HFFc6 (cell line): Measurements from ENCODE around the gene RASGRP1. TPM values are rescaled to one million over a fixed set of nuclear protein-coding genes. Genes with fewer than 3 reads are reported as not detected.

Experiments
- DNase-seq: peaks from one replicate; pipeline ENCODE4 v3.0.0-alpha.2; 2018
- H3K27ac Mint-ChIP-seq: 2 replicates; pipeline ENCODE4 v1.8.0; 2020; ENCODE audit warnings: mild to moderate bottlenecking, mixed read lengths
- H3K27me3 Mint-ChIP-seq: 2 replicates; pipeline ENCODE4 v1.8.0; 2021; ENCODE audit warnings: mild to moderate bottlenecking, moderate library complexity, mixed read lengths; ENCODE audit not compliant: insufficient read depth
- H3K36me3 Mint-ChIP-seq: 2 replicates; pipeline ENCODE4 v1.8.0; 2021; ENCODE audit warnings: low read depth, mixed read lengths
- H3K4me1 Mint-ChIP-seq: 2 replicates; pipeline ENCODE4 v1.8.0; 2020; ENCODE audit warnings: low read depth, mixed read lengths
- H3K4me3 Mint-ChIP-seq: 2 replicates; pipeline ENCODE4 v1.8.0; 2020; ENCODE audit warnings: mild to moderate bottlenecking, moderate library complexity, mixed read lengths
- H3K9me3 Mint-ChIP-seq: 2 replicates; pipeline ENCODE4 v1.8.0; 2020; ENCODE audit warnings: mild to moderate bottlenecking, mixed read lengths
- total RNA-seq, 6 experiments: library from RNA; stranded (reverse); fragmentation: NEBNext Ultra II Directional; extraction: Animal tissue kit (Norgen Biotek cat#: 25700); gene quantifications; 2 replicates in 1 of 6; 3 replicates in 5 of 6; pipeline ENCODE4 v1.2.3, GENCODE V29; 2021
- TF ChIP-seq, protein P1 (sequence below): fragments of 200-600 bp; sonication (generic); IDR thresholded peaks from 2 replicates; pipeline ENCODE4 v1.5.0; 2021; ENCODE audit warnings: antibody characterized with exemption, mild to moderate bottlenecking

The RASGRP1 gene
- total RNA-seq, 6 experiments from 2014 or later, result 0.14 to 0.59 (median 0.37) TPM

DNA sequence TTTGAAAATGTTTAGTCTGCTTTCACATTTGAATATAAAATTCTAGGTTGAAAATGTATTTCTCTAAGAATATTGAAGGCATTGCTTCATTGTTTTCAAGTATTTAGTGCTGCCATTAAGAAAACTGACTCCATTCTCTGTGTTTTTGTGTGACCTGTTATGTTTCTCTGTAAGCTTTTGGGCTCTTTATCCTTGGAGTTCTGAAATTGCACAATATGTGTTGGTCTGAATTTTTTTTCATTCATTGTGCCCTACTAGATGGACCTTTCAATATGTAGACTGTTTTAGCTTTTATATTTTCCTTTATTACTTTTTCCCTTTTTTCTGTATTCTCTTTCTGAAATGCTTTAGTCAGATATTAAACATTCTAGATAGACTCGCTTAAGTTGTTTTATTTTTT lies 88.5 kb downstream of the RASGRP1 start:
- H3K27me3 Mint-ChIP-seq, result no peaks in the 10 kb centered on the region
- H3K4me3 Mint-ChIP-seq, result no peak overlapping the region
- H3K27ac Mint-ChIP-seq, result no peak overlapping the region
- TF ChIP-seq, protein P1, sequence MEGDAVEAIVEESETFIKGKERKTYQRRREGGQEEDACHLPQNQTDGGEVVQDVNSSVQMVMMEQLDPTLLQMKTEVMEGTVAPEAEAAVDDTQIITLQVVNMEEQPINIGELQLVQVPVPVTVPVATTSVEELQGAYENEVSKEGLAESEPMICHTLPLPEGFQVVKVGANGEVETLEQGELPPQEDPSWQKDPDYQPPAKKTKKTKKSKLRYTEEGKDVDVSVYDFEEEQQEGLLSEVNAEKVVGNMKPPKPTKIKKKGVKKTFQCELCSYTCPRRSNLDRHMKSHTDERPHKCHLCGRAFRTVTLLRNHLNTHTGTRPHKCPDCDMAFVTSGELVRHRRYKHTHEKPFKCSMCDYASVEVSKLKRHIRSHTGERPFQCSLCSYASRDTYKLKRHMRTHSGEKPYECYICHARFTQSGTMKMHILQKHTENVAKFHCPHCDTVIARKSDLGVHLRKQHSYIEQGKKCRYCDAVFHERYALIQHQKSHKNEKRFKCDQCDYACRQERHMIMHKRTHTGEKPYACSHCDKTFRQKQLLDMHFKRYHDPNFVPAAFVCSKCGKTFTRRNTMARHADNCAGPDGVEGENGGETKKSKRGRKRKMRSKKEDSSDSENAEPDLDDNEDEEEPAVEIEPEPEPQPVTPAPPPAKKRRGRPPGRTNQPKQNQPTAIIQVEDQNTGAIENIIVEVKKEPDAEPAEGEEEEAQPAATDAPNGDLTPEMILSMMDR, result no peak
- peaks cover 33% of the 10 kb centered on the region for H3K4me1 Mint-ChIP-seq
- H3K9me3 Mint-ChIP-seq, result no peaks in the 10 kb centered on the region
- no peak for DNase-seq
- peaks cover 16% of the 10 kb centered on the region; the same call in 1 of the 2 replicates for H3K36me3 Mint-ChIP-seq

DNA sequence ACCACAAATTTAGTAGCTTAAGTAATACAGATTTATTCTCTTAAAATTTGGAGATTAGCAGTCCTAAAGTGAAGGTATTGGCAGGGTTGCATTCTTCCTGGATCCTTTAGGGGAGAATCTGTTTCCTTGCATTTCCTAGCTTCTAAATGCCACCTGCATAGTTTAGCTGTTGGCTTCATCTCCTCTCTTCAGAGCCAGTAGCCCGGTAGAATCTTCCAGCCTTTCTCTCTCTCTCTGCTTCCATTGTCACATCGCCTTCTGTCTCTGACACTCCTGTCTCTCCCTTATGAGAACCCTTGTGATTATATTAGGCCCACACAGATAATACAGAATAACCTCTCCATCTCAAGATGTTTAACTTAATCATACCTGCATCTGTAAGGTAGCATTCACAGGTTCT lies 89.3 kb downstream of the RASGRP1 start:
- DNase-seq, result no peak
- Mint-ChIP-seq H3K4me1 (peaks cover 36% of the 10 kb centered on the region), H3K27me3 (no peaks in the 10 kb centered on the region), H3K4me3 (no peak overlapping the region), H3K9me3 (no peaks in the 10 kb centered on the region), H3K27ac (no peak overlapping the region), H3K36me3 (peaks cover 15% of the 10 kb centered on the region; the same call in 1 of the 2 replicates)
- TF ChIP-seq, protein P1, result no peak

DNA sequence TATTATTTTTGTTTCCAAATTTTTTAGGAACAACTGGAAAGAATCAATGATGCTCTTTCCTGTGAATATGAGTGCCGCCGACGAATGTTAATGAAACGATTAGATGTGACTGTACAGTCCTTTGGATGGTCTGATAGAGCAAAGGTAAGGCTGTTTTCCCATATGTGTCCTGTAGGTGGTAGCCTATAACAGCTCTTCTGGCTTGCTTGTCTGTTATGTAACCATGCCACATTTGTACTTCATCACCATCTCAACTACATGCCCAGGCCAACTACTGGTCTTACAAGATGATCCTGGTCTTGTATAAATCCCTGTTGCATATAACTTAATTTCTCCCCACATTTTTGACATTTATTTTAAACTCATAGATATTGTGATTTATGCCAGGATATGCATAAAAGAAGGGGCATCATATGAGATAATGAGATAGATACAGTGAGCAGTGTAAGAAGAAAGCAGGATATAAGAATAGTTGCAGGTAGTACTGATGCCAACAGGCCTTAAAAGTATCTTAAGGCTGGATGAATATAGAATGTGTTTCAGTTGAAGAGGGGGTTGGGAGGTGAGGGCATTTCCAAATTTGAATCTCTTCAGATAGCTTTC lies 90.4 kb downstream of the RASGRP1 start:
- H3K27ac Mint-ChIP-seq, result peak overlapping the region; percentile 20; the same call in 1 of the 2 replicates
- H3K4me3 Mint-ChIP-seq, result no peak overlapping the region
- TF ChIP-seq, protein P1, result peak; percentile 89

DNA sequence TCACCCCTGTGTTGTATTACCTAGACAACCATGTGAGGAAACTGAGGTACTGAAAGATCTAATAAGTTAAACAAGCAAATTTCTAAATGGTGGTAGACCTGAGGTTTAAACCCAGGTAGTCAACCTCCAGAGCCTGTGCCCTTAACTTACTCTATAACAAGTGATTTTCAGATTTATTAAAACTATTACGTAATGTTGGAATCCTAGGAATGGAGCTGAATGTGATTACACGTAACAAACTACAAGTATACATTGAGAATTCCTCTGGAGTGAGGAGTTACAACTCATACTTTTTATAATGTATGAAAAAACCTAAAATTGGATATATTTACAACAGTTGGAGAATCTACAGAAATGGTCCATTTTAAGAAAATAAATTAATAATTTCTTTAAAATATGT lies 92.6 kb downstream of the RASGRP1 start:
- TF ChIP-seq, protein P1, result no peak
- Mint-ChIP-seq H3K36me3 (peaks cover 9% of the 10 kb centered on the region; the same call in 1 of the 2 replicates), H3K4me1 (peaks cover 23% of the 10 kb centered on the region), H3K27ac (no peak overlapping the region), H3K9me3 (no peaks in the 10 kb centered on the region), H3K4me3 (no peak overlapping the region), H3K27me3 (no peaks in the 10 kb centered on the region)
- no peak for DNase-seq

More for the DNA sequence above, 90.4 kb downstream of the RASGRP1 start:
- Mint-ChIP-seq H3K27me3 (no peaks in the 10 kb centered on the region), H3K4me1 (peaks cover 26% of the 10 kb centered on the region), H3K36me3 (peaks cover 15% of the 10 kb centered on the region; the same call in 1 of the 2 replicates), H3K9me3 (no peaks in the 10 kb centered on the region)
- DNase-seq, result peak; percentile 72

DNA sequence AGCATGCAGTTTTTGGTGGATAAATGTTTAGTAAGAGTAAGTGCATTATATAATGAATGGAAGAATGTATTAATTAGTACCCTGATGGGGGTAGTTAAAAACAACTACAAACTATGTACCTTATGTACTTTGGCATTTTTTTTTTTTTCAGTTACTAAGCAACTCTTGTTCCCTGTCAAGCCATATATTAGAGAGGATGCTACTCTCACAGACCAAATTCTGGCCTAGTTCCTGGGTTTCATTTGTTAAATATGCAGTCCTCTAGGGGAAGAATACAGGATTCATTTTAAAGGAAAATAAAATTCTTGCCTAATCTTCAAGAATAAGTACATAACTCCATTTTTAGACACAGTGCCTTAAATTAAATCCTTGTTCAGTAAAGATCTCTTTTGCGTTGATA lies 93.8 kb downstream of the RASGRP1 start:
- peaks cover 5% of the 10 kb centered on the region; the same call in 1 of the 2 replicates for H3K36me3 Mint-ChIP-seq

More for the DNA sequence above, 93.8 kb downstream of the RASGRP1 start:
- peak overlapping the region; percentile 45 for H3K27ac Mint-ChIP-seq
- no peaks in the 10 kb centered on the region for H3K9me3 Mint-ChIP-seq
- H3K4me1 Mint-ChIP-seq, result peaks cover 23% of the 10 kb centered on the region
- no peak overlapping the region for H3K4me3 Mint-ChIP-seq
- DNase-seq, result no peak
- no peaks in the 10 kb centered on the region for H3K27me3 Mint-ChIP-seq
- TF ChIP-seq, protein P1, result no peak
